HepG2 (cell line): ENCODE data around the gene C1R. TPM values are rescaled to one million over a fixed set of nuclear protein-coding genes. Genes with fewer than 3 reads are reported as not detected.

ENCODE experiments used
- GATAD2A ChIP-seq: IDR thresholded peaks from 2 replicates; pipeline ENCODE4 v1.6.1; 2016
- HNF4A ChIP-seq: sonication (generic); formaldehyde crosslinking; IDR thresholded peaks from 2 replicates; pipeline ENCODE4 v1.4.0; 2020; ENCODE audit warnings: missing genetic modification reagents
- KAT7 ChIP-seq: IDR thresholded peaks from 2 replicates; pipeline ENCODE4 v1.6.1; 2018; ENCODE audit warnings: borderline replicate concordance, missing compliant biosample characterization
- NCOA1 ChIP-seq: sonication (generic); formaldehyde crosslinking; IDR thresholded peaks from 2 replicates; pipeline ENCODE4 v1.9.0; 2021; ENCODE audit warnings: missing genetic modification reagents
- PHB2 ChIP-seq: fragments of 450-650 bp; IDR thresholded peaks from 2 replicates; pipeline ENCODE4 v1.6.1; 2018; ENCODE audit not compliant: partially characterized antibody
- PHF21A ChIP-seq: sonication (generic); formaldehyde crosslinking; IDR thresholded peaks from 2 replicates; pipeline ENCODE4 v1.5.0; 2020; ENCODE audit warnings: mild to moderate bottlenecking, missing genetic modification reagents
- SP4 ChIP-seq: sonication (generic); formaldehyde crosslinking; IDR thresholded peaks from 2 replicates; pipeline ENCODE4 v1.8.1; 2023; ENCODE audit warnings: mild to moderate bottlenecking, missing genetic modification reagents
- SPEN ChIP-seq: sonication (generic); formaldehyde crosslinking; IDR thresholded peaks from 2 replicates; pipeline ENCODE4 v1.5.1; 2020; ENCODE audit warnings: low read depth, mild to moderate bottlenecking, missing genetic modification reagents
- SRF ChIP-seq: IDR thresholded peaks from 2 replicates; pipeline ENCODE4 v1.6.1; 2011; ENCODE audit warnings: mild to moderate bottlenecking, low read depth, low read length, moderate library complexity
- TBX2 ChIP-seq: sonication (generic); formaldehyde crosslinking; IDR thresholded peaks from 2 replicates; pipeline ENCODE4 v1.5.0; 2020; ENCODE audit warnings: missing genetic modification reagents, mild to moderate bottlenecking, borderline replicate concordance
- THAP11 ChIP-seq: IDR thresholded peaks from 2 replicates; pipeline ENCODE4 v1.6.1; 2016; ENCODE audit warnings: missing biosample characterization, missing genetic modification reagents
- TOE1 ChIP-seq: sonication (generic); formaldehyde crosslinking; IDR thresholded peaks from 2 replicates; pipeline ENCODE4 v1.4.0; 2020; ENCODE audit warnings: mild to moderate bottlenecking, missing genetic modification reagents
- ZBTB10 ChIP-seq: sonication (generic); formaldehyde crosslinking; IDR thresholded peaks from 2 replicates; pipeline ENCODE4 v1.4.0; 2020; ENCODE audit warnings: missing genetic modification reagents, borderline replicate concordance
- ZBTB7B ChIP-seq: sonication (generic); formaldehyde crosslinking; IDR thresholded peaks from 2 replicates; pipeline ENCODE4 v1.4.0; 2020; ENCODE audit warnings: missing genetic modification reagents
- ZFP37 ChIP-seq: sonication (generic); formaldehyde crosslinking; IDR thresholded peaks from 2 replicates; pipeline ENCODE4 v1.4.0; 2020; ENCODE audit warnings: missing genetic modification reagents, borderline replicate concordance
- ZMYM4 ChIP-seq: sonication (generic); formaldehyde crosslinking; IDR thresholded peaks from 2 replicates; pipeline ENCODE4 v1.8.1; 2023; ENCODE audit warnings: mild to moderate bottlenecking, missing genetic modification reagents
- ZNF432 ChIP-seq: sonication (generic); formaldehyde crosslinking; IDR thresholded peaks from 2 replicates; pipeline ENCODE4 v1.5.0; 2020; ENCODE audit warnings: missing genetic modification reagents, mild to moderate bottlenecking, borderline replicate concordance
- ZNF501 ChIP-seq: sonication (generic); formaldehyde crosslinking; IDR thresholded peaks from 2 replicates; pipeline ENCODE4 v1.5.1; 2020; ENCODE audit warnings: mild to moderate bottlenecking, moderate library complexity, missing genetic modification reagents
- ZNF570 ChIP-seq: sonication (generic); formaldehyde crosslinking; IDR thresholded peaks from 2 replicates; pipeline ENCODE4 v1.4.0; 2020; ENCODE audit warnings: mild to moderate bottlenecking, missing genetic modification reagents, borderline replicate concordance
- polyA plus RNA-seq, 8 experiments: library from polyadenylated mRNA; depleted of rRNA in 3 of 8; stranded (reverse) in 7 of 8; unstranded in 1 of 8; fragments of >200 nt; fragmentation: Illumina TruSeq in 4 of 8; extraction: Trizol in 4 of 8; gene quantifications; 2 replicates each; pipeline versions ENCODE4 v1.2.1 to v1.2.3, GENCODE V29; 2011 to 2016; ENCODE audit warnings: low read depth in 4 of 8, missing spikeins in 1 of 8, mixed read lengths in 1 of 8; ENCODE audit not compliant: insufficient read depth in 1 of 8
- total RNA-seq, 5 experiments: library from RNA; depleted of rRNA; stranded (reverse); fragments of >200 nt; fragmentation: Illumina TruSeq; extraction: Trizol; gene quantifications; 2 replicates each; pipeline ENCODE4 v1.2.3, GENCODE V29; 2016; ENCODE audit warnings: low read depth in 1 of 5
- TF ChIP-seq, protein P1 (sequence below): IDR thresholded peaks from 2 replicates; pipeline ENCODE4 v1.6.1; 2016; ENCODE audit warnings: low read depth
- TF ChIP-seq, protein P2 (sequence below): sonication (generic); formaldehyde crosslinking; IDR thresholded peaks from 2 replicates; pipeline ENCODE4 v1.4.0; 2020; ENCODE audit warnings: mild to moderate bottlenecking, missing genetic modification reagents
- TF ChIP-seq, protein P3 (sequence below): sonication (generic); formaldehyde crosslinking; IDR thresholded peaks from 2 replicates; pipeline ENCODE4 v1.9.0; 2022; ENCODE audit warnings: low read depth, missing genetic modification reagents

The C1R gene
- total and polyA plus RNA-seq, 2 of the 13 experiments (the other 11 are each of a cell fraction or from before 2014, with no cell fraction given), result 3.5 to 6.5 TPM

GRCh38 chr12:7060353-7060954, 31.8 kb downstream of the C1R start, which contains the start of gene C1S (continued):
- TF ChIP-seq ZNF501 (CRISPR knock-in tag) (peak; percentile 15; the same call in 1 of the 2 replicates), NCOA1 (CRISPR knock-in tag) (no peak), THAP11 (peak; percentile 42; the same call in 1 of the 2 replicates), ZMYM4 (CRISPR knock-in tag) (peak; percentile 33), HNF4A (peak; percentile 18; the same call in 1 of the 2 replicates), ZBTB10 (CRISPR knock-in tag) (no peak), PHB2 (no peak), SP4 (CRISPR knock-in tag) (peak; percentile 52), SPEN (CRISPR knock-in tag) (peak; percentile 42; the same call in 1 of the 2 replicates), KAT7 (CRISPR knock-in tag) (peak; percentile 77; the same call in 1 of the 2 replicates), GATAD2A (peak; percentile 60; the same call in 1 of the 2 replicates), ZNF570 (CRISPR knock-in tag) (no peak), ZFP37 (0 out of 2 replicates have a peak, but pooled peaks have one; percentile 37), ZBTB7B (CRISPR knock-in tag) (peak; percentile 37; the same call in 1 of the 2 replicates), TOE1 (CRISPR knock-in tag) (no peak), PHF21A (CRISPR knock-in tag) (peak; percentile 50), TBX2 (CRISPR knock-in tag) (peak; percentile 19; the same call in 1 of the 2 replicates), SRF (no peak), ZNF432 (no peak)
- TF ChIP-seq, protein P1, sequence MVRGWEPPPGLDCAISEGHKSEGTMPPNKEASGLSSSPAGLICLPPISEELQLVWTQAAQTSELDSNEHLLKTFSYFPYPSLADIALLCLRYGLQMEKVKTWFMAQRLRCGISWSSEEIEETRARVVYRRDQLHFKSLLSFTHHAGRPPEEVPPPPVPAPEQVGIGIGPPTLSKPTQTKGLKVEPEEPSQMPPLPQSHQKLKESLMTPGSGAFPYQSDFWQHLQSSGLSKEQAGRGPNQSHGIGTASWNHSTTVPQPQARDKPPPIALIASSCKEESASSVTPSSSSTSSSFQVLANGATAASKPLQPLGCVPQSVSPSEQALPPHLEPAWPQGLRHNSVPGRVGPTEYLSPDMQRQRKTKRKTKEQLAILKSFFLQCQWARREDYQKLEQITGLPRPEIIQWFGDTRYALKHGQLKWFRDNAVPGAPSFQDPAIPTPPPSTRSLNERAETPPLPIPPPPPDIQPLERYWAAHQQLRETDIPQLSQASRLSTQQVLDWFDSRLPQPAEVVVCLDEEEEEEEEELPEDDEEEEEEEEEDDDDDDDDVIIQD (CRISPR knock-in tag), result peak; percentile 51; the same call in 1 of the 2 replicates
- TF ChIP-seq, protein P2, sequence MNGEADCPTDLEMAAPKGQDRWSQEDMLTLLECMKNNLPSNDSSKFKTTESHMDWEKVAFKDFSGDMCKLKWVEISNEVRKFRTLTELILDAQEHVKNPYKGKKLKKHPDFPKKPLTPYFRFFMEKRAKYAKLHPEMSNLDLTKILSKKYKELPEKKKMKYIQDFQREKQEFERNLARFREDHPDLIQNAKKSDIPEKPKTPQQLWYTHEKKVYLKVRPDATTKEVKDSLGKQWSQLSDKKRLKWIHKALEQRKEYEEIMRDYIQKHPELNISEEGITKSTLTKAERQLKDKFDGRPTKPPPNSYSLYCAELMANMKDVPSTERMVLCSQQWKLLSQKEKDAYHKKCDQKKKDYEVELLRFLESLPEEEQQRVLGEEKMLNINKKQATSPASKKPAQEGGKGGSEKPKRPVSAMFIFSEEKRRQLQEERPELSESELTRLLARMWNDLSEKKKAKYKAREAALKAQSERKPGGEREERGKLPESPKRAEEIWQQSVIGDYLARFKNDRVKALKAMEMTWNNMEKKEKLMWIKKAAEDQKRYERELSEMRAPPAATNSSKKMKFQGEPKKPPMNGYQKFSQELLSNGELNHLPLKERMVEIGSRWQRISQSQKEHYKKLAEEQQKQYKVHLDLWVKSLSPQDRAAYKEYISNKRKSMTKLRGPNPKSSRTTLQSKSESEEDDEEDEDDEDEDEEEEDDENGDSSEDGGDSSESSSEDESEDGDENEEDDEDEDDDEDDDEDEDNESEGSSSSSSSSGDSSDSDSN (CRISPR knock-in tag), result peak; percentile 10; the same call in 1 of the 2 replicates
- TF ChIP-seq, protein P3, sequence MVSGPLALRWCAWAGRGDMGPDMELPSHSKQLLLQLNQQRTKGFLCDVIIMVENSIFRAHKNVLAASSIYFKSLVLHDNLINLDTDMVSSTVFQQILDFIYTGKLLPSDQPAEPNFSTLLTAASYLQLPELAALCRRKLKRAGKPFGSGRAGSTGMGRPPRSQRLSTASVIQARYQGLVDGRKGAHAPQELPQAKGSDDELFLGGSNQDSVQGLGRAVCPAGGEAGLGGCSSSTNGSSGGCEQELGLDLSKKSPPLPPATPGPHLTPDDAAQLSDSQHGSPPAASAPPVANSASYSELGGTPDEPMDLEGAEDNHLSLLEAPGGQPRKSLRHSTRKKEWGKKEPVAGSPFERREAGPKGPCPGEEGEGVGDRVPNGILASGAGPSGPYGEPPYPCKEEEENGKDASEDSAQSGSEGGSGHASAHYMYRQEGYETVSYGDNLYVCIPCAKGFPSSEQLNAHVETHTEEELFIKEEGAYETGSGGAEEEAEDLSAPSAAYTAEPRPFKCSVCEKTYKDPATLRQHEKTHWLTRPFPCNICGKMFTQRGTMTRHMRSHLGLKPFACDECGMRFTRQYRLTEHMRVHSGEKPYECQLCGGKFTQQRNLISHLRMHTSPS, result peak; percentile 71; the same call in 1 of the 2 replicates
